Stimulated activated CD4-positive, alpha-beta T cell treated with anti-CD3 and anti-CD28 coated beads, Interleukin-1b, Interleukin-23, amount 100 ng/mL, for 4 hours (primary cell): Measurements from ENCODE around the gene RENBP.
"Not testable (repeated sequence)": the region's sequence is repeated elsewhere in the genome, so short reads cannot be mapped to it uniquely, and the experiment has no call there.

Experiments used
- DNase-seq, 2 donors: peaks; one replicate each; pipeline ENCODE4 v3.0.0-alpha.2; 2020; ENCODE audit warnings: low read depth in 2 of 2

RENBP gene

DNA sequence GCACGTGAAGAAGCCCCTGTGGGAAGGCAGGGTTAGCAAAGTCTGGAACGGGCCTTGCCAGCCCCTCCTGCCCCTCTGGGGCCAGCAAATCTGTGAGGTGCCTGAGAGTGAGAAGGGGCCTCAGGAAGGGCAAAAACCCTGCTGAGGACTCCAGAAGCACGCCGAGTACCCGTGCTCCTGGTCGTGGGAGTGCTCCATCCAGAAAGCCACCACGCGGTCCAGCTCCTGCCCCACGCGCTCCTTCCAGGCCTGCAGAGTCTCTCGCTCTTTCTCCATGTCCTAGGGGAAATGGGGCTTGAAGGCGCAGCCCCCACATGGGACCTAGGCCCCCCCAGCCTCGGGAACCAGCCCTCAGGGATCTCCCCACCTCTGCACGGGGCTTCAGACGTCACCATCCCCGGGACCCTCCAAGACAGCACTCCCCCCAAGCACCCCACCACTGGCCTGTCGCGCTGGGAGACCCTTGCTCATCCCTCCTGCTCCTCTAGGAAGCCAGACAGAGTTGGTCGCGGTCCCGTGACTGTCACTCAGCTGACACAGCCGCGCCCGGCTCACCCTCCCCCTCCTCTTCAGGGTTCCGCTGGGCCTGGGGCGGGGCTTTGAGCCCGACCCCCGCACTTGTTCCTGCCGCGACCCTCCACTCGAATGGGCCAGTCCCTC lies at the start of gene RENBP:
TSS of gene RENBP (minus strand) at position 504 of the 660 bp plus-strand sequence. CDS start at position 471, 33 bp downstream.
- peak in 1 of 2 donors; percentile 40 for DNase-seq

DNA sequence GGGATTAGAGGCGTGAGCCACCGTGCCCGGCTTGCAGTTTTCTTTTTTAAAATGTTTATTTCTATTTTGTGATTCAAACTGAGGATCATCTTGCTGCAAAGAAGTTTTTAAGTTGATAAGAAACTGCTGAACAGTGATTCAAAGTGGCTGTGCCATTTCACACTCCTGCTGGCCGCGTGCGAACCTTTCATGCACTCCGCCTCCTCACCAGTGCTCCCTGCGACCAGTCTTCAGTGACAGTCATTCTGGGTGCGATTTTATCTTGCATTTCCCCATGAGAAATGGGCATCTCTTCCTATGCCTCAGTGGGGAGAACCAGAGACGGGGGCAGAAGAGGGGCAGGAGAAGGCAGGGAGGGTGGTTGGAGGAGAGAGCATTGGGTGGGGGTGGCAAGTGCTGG lies 49.5 kb upstream of the RENBP start:
- DNase-seq = no peak

- DNase-seq = no peak
Observed at GRCh38 chrX:153993079-153993478, 48.6 kb upstream of the RENBP start.

DNA sequence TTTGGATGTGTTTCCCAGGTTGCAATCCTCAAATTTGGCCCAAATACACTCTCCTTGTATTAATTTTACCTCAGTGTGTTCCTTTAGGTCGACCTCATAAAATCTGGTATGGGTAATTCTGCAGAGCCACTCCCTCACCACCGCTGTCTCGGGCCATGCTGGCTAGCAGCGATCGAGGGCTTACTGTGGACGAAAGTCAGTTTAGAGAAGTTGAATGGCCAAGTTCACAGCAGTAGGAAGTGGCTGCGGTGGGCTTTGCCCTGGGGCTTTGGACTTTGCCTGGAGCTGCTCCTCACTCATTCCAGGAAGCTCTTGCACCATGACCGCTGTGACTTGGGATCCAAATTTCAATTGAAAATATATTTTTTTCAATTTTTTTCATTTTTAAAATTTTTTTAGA lies 47.7 kb upstream of the RENBP start:
- DNase-seq = no peak

DNA sequence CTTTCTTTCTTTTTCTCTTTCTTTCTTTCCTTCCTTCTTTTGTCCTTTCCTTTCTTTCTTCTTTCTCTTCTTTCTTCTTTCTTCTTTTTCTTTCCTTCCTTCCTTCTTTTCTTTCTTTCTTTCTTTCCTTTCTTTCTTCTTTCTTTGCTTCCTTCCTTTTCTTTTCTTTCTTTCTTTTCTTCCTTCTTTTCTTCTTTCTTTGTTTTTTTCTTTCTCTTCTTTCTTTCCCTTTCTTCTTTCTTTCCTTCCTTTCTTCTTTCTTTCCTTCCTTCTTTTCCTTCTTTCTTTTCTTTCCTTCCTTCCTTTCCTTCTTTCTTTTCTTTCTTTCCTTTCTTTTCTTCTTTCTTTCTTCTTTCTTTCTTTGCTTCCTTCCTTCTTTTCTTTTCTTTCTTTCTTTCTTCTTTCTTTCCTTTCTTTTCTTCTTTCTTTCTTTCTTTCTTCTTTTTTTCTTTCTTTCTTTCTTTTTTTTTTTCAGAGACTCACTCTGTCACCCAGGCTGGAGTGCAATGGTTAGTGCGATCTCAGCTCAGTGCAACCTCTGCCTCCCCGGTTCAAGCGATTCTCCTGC lies 46.7 kb upstream of the RENBP start:
- DNase-seq = no peak

DNA sequence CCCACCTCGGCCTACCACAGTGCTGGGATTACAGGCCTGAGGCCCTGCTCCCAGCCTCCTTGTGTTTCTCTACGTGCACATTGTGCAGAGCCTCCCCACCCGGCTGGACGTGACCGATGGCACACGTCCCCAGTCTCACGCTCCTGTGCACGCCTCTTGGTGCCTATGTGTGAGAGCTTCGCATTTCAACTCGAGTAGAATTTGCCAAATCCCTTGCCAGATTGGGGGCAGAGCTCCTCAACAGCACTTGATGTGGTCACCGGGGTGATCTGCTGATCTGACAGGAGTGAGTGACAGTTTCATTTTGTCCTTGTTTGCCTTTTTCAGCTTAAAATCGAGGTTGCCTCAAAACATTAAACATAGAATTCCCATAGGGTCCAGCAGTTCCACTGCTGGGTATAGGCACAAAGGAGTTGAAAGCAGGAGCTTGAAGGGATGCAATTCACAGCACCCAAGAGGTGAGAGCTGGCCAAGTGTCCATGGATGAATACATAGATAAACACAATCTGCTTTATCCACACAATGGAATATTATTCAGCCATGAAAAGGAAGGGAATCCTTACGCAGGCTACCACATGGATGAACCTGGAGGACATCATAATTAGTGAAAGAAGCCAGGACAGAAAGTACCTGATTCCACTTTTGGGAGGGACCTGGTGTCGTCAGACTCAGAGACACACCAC lies 45.7 kb upstream of the RENBP start:
- no peak for DNase-seq

DNA sequence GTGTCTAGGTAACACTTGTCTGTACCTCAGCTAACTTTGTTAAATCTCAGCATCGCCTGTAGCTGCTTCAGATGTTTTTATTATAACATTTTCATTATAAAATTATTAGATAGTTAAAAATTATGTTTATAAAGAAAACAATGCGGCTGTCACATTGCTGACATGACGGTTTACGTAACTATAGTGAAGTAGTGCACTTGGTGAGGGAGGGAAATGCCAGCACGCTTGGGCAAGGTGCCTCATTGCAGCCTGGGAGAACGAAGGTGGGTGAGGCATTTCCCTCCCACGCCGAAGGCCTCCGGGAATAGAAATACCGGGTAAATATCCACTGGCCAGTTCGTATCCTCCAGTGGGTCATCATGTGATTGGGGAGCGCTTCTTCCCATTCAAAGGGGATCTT lies 44.0 kb upstream of the RENBP start:
- no peak for DNase-seq

- no peak for DNase-seq
Observed at GRCh38 chrX:153984351-153985178, 40.1 kb upstream of the RENBP start.

GRCh38 chrX:153983321-153983801 lies 38.9 kb upstream of the RENBP start:
- no peak for DNase-seq

DNA sequence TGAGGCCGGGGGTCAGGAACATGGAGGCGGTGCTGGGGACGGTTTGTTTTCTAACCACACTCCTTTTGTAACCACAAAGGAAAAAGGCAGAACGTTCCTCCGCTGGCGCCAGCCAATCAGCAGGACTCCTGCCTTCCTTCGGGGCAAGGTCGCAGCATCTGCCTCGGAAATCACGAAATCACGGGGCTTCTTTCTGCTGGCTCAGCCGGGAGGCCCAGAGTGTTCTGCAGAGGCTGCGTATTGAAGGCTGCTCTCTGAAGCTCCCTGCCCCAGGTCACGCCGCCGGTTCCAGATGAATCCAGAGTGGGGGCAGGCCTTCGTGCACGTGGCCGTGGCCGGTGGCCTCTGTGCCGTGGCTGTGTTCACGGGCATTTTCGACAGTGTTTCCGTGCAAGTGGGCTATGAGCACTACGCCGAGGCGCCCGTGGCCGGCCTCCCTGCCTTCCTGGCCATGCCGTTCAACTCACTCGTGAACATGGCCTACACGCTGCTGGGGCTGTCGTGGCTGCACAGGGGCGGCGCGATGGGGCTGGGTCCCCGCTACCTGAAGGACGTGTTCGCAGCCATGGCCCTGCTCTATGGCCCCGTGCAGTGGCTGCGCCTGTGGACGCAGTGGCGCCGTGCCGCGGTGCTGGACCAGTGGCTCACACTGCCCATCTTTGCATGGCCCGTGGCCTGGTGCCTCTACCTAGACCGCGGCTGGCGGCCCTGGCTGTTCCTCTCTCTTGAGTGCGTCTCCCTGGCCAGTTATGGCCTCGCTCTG lies 37.5 kb upstream of the RENBP start:
- peak in 1 of 2 donors; percentile 36 for DNase-seq

- no peak for DNase-seq
Observed at GRCh38 chrX:153981231-153981630, 36.8 kb upstream of the RENBP start.

- DNase-seq = not testable (repeated sequence)
Observed at GRCh38 chrX:153980394-153980793, 36.0 kb upstream of the RENBP start.

DNA sequence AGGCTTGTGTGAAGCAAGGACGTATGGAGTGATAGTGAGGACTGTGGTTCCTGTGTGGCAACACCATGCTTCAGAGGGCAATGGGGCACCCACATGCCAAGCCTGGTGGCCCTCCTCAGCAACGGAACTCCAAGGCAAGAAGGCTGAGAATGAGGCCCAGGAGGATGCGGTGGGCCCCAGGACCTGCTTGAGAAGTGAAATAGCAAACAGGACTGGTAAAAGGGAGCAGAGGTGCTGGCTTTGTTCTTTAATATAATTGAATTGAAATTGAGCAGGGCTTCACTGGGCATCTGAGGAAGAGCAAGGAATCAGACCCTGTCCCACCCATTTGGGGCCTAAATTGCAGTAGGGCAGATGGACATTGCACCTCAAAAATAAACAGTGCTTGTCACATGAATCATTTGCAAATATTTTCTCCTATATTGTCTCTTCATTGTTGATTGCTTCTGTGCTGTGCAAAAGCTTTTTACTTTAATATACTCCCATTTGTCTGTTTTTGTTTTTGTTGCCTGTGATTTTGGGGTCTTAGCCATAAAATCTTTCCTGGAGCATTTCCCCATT lies 30.4 kb upstream of the RENBP start:
- no peak for DNase-seq

GRCh38 chrX:153974003-153974725 lies 29.7 kb upstream of the RENBP start:
- no peak for DNase-seq

GRCh38 chrX:153973127-153974002 lies 28.9 kb upstream of the RENBP start:
- no peak for DNase-seq

DNA sequence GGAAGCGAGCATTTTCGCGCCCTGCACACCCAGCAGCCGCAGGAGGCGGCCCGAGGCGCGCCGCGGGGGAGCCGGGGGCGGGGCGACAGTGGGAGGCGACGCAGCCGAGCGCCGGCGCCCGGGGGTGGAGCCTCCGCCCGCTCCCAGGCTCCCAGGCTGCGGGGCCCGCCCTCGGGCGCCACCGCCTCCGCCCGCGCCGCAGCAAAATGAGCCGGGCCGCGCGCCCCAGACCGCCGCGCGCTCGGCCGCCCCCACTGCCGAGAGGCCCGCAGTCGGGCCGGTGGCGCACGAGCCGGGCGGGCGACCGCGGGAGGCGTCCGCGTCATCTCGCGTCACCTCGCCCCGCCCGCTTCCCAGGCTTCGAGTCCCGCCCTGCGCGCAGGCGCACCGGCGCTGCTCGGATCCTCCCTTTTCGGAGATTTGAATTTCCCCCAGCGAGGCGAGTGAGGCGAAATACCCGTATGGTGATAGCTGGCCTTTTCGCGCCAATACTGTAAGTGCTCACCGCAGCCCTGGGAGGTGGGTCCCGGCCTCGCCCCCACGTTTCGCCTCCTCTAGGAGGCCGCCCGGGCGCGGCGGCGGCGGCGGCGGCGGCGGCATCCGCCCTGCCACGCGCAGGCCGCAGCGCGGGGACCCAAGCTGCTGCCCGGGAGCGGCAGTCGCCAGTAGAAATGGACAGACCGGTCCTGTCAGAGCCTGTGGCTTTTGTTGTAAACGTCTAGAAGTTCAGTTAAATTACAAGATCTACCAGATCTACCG lies 28.1 kb upstream of the RENBP start, which contains the start of gene TMEM187:
TSS of gene TMEM187 (plus strand) at position 387 of the 759 bp plus-strand sequence. CDS start 9,309 bp downstream, outside the sequence.
- peak; percentile 79 to 82 for DNase-seq

DNA sequence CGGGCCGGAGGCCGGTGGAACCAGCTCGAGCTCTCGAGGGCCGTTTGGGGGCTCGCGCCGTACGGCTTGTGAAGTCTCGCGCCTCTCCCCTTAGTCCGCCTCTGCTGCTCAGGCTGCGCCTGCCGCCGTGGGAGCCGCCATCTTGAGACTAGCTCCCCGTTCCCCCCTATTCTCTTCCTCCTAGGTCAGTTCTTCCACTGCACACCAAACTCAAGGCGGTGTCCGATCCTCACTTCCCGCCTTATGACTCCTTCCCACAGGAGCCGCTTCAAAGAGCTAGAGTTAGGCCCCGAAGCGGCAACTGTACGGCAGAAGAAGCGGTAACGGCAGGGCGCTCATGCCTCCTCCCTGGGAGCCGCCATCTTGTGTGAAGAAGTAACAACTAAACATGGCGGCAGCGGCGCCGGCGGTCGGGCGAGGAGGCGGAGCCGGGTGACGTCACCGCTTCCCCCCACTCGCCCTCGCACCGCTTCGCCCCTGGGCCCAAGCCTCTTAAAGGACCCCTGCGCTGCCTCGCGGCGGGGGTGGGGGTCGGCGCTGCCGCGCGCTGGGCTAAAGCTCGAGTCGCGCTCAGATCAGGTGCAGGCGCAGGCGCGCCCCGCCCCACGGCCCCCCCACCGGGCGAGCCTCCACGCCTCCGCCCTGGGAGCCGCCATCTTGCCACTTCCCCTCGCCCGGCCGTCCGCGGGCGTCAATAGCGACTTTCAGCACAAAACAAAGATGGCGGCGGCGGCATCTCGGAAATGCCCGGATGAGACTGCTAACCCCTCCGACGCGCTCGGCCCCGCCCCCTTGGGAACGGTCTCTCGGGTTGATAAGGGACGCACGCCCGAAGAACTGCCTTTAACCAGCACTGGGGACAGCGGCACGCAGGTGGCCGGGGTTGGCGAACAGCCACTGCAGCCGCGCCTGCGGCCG lies 27.3 kb upstream of the RENBP start, which contains the start of gene HCFC1:
TSS of gene HCFC1 (minus strand) at position 369 of the 918 bp plus-strand sequence. CDS start 978 bp downstream, outside the sequence.
- DNase-seq = peak; percentile 81 to 90
